HG02610 (cell line): ENCODE data around the gene ZMYM2.

Source experiments
- ATAC-seq: cut with Tn5 transposase; IDR thresholded peaks from one replicate; pipeline ENCODE4 v1.9.1; 2021; ENCODE audit warnings: mild to moderate bottlenecking, moderate library complexity; ENCODE audit not compliant: unreplicated experiment

Gene ZMYM2

GRCh38 chr13:20130652-20131051 lies 172.1 kb downstream of the ZMYM2 start:
- no peak for ATAC-seq

- ATAC-seq: no peak
Measured at GRCh38 chr13:20131057-20131832, 172.7 kb downstream of the ZMYM2 start.

GRCh38 chr13:20132052-20132634 lies 173.6 kb downstream of the ZMYM2 start:
- ATAC-seq: no peak

GRCh38 chr13:20134732-20135131 lies 176.2 kb downstream of the ZMYM2 start:
- ATAC-seq: no peak

- ATAC-seq: no peak
Measured at GRCh38 chr13:20136781-20137703, 178.5 kb downstream of the ZMYM2 start.

- no peak for ATAC-seq
Measured at GRCh38 chr13:20137875-20138274, 179.3 kb downstream of the ZMYM2 start.

GRCh38 chr13:20140487-20140886 lies 182.0 kb downstream of the ZMYM2 start:
- ATAC-seq: no peak
